Fibroblast of lung (primary cell): Measurements from ENCODE around the gene NDN. TPM values are rescaled to one million over a fixed set of nuclear protein-coding genes. Genes with fewer than 3 reads are reported as not detected.

Source experiments
- DNase-seq, 2 donors: peaks; one replicate each; pipeline versions ENCODE4 v3.0.0 to v3.0.0-alpha.2; 2010; ENCODE audit warnings: low read depth in 2 of 2
- H2AFZ ChIP-seq: 2 replicates; pipeline ENCODE4 v1.5.1; 2012; ENCODE audit warnings: low read length, control low read depth, inconsistent platforms
- H3K27ac ChIP-seq: 2 replicates; pipeline ENCODE4 v1.5.1; 2011; ENCODE audit warnings: low read length, control low read depth; ENCODE audit not compliant: insufficient read depth
- H3K27me3 ChIP-seq: 2 replicates; pipeline ENCODE4 v1.5.1; 2011; ENCODE audit warnings: mild to moderate bottlenecking, low read length; ENCODE audit not compliant: control insufficient read depth, insufficient read depth
- H3K36me3 ChIP-seq: 2 replicates; pipeline ENCODE4 v1.5.1; 2011; ENCODE audit warnings: low read length; ENCODE audit not compliant: control insufficient read depth, insufficient read depth
- H3K4me1 ChIP-seq: 2 replicates; pipeline ENCODE4 v1.5.1; 2011; ENCODE audit warnings: low read length; ENCODE audit not compliant: control insufficient read depth, insufficient read depth; ENCODE audit errors: extremely low read depth
- H3K4me2 ChIP-seq: 2 replicates; pipeline ENCODE4 v1.5.1; 2011; ENCODE audit warnings: low read length, control low read depth; ENCODE audit not compliant: insufficient read depth; ENCODE audit errors: extremely low read depth
- H3K4me3 ChIP-seq, 4 experiments: fragments of 200-600 bp in 1 of 4; sonication (generic) in 1 of 4; replicated peaks in 1 of 4; 2 replicates each; pipeline ENCODE4 v1.5.1; 2011 to 2016; ENCODE audit warnings: low read length in 4 of 4, low read depth in 3 of 4, mild to moderate bottlenecking in 3 of 4, control low read depth in 2 of 4, inconsistent platforms in 1 of 4, mixed read lengths in 1 of 4; ENCODE audit not compliant: insufficient read depth in 1 of 4; ENCODE audit errors: control extremely low read depth in 1 of 4
- H3K79me2 ChIP-seq: 2 replicates; pipeline ENCODE4 v1.5.1; 2012; ENCODE audit warnings: mild to moderate bottlenecking, low read length, inconsistent platforms; ENCODE audit not compliant: control insufficient read depth, insufficient read depth
- H3K9ac ChIP-seq: 2 replicates; pipeline ENCODE4 v1.5.1; 2011; ENCODE audit warnings: mild to moderate bottlenecking, low read length, control low read depth; ENCODE audit not compliant: insufficient read depth
- H3K9me3 ChIP-seq: 2 replicates; pipeline ENCODE4 v1.5.1; 2012; ENCODE audit warnings: low read depth, low read length; ENCODE audit not compliant: control insufficient read depth, insufficient read depth
- H4K20me1 ChIP-seq: 2 replicates; pipeline ENCODE4 v1.5.1; 2011; ENCODE audit warnings: low read length; ENCODE audit not compliant: control insufficient read depth, insufficient read depth; ENCODE audit errors: extremely low read depth
- EZH2 ChIP-seq: IDR thresholded peaks from 2 replicates; pipeline ENCODE4 v1.5.1; 2012; ENCODE audit warnings: low read length, control low read depth, mild to moderate bottlenecking; ENCODE audit errors: missing control alignments
- polyA plus RNA-seq, 2 donors: library from polyadenylated mRNA; depleted of rRNA in 1 of 2; stranded (reverse) in 1 of 2; unstranded in 1 of 2; fragments of >200 nt; gene quantifications; 2 replicates each; pipeline ENCODE4 v1.2.1, GENCODE V29; 2011 to 2012; ENCODE audit warnings: missing spikeins in 1 of 2
- total RNA-seq: library from RNA; depleted of rRNA; stranded (reverse); fragments of >200 nt; gene quantifications from 2 replicates; pipeline ENCODE4 v1.2.1, GENCODE V29; 2014
- TF ChIP-seq, protein P1 (sequence below), 2 donors: IDR thresholded peaks in 1 of 2; conservative IDR thresholded peaks in 1 of 2; 1 replicate in 1 of 2; 2 replicates in 1 of 2; pipeline ENCODE4 v1.5.1; 2011 to 2012; ENCODE audit warnings: low read length in 2 of 2, control low read depth in 1 of 2, inconsistent platforms in 1 of 2, low read depth in 1 of 2, mild to moderate bottlenecking in 1 of 2

The NDN gene
- total and polyA plus RNA-seq, 2 donors (not counting 1 experiment from before 2014, with no cell fraction given) = 32.8 to 47.7 TPM

DNA sequence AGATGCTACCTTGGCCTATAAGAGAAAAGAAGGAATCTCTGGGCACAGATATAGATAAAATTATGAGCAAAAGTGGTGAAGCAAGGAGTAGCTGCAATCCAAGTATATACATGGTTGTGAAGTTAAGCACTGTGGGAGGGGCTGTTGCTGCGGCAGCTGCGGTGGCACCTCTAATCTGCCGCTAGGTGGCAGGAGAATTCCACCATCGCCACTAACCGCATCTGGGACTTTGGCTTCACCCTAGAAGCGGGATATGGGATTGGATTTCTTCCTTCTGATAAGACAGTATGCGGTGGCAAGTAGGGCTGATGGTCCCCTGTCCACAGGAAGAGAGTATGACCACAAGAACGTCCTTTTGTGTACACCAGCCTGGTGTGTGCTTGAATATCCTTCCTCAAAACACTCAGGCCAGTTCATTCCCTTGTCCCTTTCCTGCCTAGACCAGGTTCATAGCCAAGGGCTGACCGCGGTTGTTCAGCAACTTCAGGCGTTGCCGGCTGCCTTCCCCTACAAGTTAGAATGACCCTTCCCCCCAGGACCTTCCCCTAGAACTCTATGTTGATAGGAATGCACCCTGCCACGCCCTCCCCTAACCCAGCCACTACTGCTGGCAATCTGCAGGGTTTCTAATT lies 44.6 kb downstream of the NDN start:
- H3K27ac ChIP-seq = no peak overlapping the region
- H3K79me2 ChIP-seq = no peaks in the 10 kb centered on the region
- no peaks in the 10 kb centered on the region for H3K27me3 ChIP-seq
- H3K36me3 ChIP-seq = no peaks in the 10 kb centered on the region
- peak; percentile 41 to 64 for DNase-seq
- H3K4me2 ChIP-seq = no peak overlapping the region
- TF ChIP-seq, protein P1, sequence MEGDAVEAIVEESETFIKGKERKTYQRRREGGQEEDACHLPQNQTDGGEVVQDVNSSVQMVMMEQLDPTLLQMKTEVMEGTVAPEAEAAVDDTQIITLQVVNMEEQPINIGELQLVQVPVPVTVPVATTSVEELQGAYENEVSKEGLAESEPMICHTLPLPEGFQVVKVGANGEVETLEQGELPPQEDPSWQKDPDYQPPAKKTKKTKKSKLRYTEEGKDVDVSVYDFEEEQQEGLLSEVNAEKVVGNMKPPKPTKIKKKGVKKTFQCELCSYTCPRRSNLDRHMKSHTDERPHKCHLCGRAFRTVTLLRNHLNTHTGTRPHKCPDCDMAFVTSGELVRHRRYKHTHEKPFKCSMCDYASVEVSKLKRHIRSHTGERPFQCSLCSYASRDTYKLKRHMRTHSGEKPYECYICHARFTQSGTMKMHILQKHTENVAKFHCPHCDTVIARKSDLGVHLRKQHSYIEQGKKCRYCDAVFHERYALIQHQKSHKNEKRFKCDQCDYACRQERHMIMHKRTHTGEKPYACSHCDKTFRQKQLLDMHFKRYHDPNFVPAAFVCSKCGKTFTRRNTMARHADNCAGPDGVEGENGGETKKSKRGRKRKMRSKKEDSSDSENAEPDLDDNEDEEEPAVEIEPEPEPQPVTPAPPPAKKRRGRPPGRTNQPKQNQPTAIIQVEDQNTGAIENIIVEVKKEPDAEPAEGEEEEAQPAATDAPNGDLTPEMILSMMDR (conservative IDR thresholded peaks at IDR 0.05 in 1 of 2, IDR thresholded peaks at IDR 0.05 in 1 of 2; ENCODE audit: low read depth in 1 of 2, low read length in 2 of 2) = peak; percentile 54 to 69
- TF ChIP-seq EZH2 = no peak
- H3K4me1 ChIP-seq = no peaks in the 10 kb centered on the region
- H3K9me3 ChIP-seq = no peaks in the 10 kb centered on the region
- no peak overlapping the region for H2AFZ ChIP-seq
- no peak overlapping the region for H3K9ac ChIP-seq
- no peaks in the 10 kb centered on the region for H4K20me1 ChIP-seq
- H3K4me3 ChIP-seq = no peak overlapping the region

Other genes starting within 250 kb of the NDN start
- not detected in 2 replicates for gene GOLGA6L2, start 240.1 kb downstream of the NDN start, total RNA-seq
- not detected in 2 replicates for gene GOLGA6L2, start 240.1 kb downstream of the NDN start, polyA plus RNA-seq
- gene MKRN3, start 121.6 kb downstream of the NDN start, total RNA-seq = under 0.01 and 0.77 TPM in 2 replicates
- 0.14 TPM in 1 of 2 replicates, not detected in the other for gene MKRN3, start 121.6 kb downstream of the NDN start, polyA plus RNA-seq
- gene MAGEL2, start 39.4 kb downstream of the NDN start, total RNA-seq = under 0.01 TPM in 2 replicates
- not detected in 2 replicates for gene MAGEL2, start 39.4 kb downstream of the NDN start, polyA plus RNA-seq